ENCODE results near the gene MOB3A. TPM values are rescaled to one million over a fixed set of nuclear protein-coding genes. Genes with fewer than 3 reads are reported as not detected.

MOB3A gene
- total and polyA plus RNA-seq, 9 of the 15 experiments (the other 6 are each of a cell fraction or from before 2014, with no cell fraction given) = 1.1 to 24.1 (median 6.0) TPM

DNA sequence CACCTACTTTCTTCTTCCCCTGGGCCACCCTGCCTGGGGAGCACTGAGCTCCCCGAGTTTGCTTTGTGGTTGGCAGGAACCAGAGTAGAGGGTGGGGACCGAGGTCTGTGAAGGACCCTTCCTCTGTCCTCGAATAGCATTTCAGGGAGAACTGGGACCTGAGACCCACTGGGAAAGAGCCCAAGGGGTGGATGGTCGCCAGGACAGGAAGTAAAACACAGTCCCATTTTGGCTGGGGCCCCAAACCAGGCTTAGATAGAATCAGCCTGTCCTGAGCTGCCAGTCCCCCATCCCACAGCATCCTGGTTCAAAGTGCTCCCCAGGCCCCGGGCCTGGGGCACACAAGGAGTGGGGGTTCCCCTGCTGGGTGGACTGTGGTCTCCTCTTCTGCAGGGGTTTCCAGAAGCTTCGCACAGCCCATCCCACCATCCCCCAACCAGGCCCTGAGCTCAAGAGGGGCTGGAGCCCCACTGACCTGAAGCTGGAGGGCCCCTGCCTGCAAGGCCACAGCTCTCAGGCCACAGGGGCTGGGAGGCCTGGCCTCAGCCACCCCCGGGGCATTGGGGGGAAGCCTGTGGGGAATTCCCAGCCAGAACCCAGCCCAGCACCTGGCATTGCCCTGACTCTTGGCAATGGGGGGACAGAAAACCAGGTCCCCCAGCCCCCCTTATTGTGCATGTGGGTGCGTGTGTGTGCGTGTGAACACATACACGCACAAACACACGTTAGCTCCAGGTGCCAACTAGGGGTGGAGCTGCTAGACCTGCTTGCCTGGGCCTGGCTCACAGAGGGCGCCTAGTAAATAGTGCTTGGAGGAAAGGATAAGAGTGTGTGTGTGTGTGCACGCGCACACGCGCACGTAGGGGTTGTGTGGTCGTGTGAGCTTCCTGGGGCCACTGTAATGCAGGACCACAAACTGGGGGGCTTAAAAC is 44.1 kb downstream of the MOB3A start (continued):
- TF ChIP-seq E2F3 (CRISPR knock-in tag; IDR thresholded peaks at IDR 0.05) = no peak
- TF ChIP-seq CC2D1A (IDR thresholded peaks at IDR 0.05) = 0 out of 2 replicates have a peak, but pooled peaks have one; percentile 43
- TF ChIP-seq, protein P1, sequence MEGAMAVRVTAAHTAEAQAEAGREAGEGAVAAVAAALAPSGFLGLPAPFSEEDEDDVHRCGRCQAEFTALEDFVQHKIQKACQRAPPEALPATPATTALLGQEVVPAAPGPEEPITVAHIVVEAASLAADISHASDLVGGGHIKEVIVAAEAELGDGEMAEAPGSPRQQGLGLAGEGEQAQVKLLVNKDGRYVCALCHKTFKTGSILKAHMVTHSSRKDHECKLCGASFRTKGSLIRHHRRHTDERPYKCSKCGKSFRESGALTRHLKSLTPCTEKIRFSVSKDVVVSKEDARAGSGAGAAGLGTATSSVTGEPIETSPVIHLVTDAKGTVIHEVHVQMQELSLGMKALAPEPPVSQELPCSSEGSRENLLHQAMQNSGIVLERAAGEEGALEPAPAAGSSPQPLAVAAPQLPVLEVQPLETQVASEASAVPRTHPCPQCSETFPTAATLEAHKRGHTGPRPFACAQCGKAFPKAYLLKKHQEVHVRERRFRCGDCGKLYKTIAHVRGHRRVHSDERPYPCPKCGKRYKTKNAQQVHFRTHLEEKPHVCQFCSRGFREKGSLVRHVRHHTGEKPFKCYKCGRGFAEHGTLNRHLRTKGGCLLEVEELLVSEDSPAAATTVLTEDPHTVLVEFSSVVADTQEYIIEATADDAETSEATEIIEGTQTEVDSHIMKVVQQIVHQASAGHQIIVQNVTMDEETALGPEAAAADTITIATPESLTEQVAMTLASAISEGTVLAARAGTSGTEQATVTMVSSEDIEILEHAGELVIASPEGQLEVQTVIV (CRISPR knock-in tag; IDR thresholded peaks at IDR 0.05; ENCODE audit: borderline replicate concordance) = no peak
- TF ChIP-seq, protein P2, sequence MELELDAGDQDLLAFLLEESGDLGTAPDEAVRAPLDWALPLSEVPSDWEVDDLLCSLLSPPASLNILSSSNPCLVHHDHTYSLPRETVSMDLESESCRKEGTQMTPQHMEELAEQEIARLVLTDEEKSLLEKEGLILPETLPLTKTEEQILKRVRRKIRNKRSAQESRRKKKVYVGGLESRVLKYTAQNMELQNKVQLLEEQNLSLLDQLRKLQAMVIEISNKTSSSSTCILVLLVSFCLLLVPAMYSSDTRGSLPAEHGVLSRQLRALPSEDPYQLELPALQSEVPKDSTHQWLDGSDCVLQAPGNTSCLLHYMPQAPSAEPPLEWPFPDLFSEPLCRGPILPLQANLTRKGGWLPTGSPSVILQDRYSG (tag; conservative IDR thresholded peaks at IDR 0.05; ENCODE audit: low read depth) = 0 out of 2 replicates have a peak, but pooled peaks have one; percentile 2
- TF ChIP-seq ZNF436 (CRISPR knock-in tag; IDR thresholded peaks at IDR 0.05) = no peak
- TF ChIP-seq, protein P3, sequence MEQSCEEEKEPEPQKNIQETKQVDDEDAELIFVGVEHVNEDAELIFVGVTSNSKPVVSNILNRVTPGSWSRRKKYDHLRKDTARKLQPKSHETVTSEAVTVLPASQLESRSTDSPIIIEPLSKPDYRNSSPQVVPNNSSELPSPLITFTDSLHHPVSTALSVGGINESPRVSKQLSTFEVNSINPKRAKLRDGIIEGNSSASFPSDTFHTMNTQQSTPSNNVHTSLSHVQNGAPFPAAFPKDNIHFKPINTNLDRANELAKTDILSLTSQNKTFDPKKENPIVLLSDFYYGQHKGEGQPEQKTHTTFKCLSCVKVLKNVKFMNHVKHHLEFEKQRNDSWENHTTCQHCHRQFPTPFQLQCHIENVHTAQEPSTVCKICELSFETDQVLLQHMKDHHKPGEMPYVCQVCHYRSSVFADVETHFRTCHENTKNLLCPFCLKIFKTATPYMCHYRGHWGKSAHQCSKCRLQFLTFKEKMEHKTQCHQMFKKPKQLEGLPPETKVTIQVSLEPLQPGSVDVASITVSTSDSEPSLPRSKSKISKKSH (CRISPR knock-in tag; IDR thresholded peaks at IDR 0.05) = no peak
- 0 out of 2 replicates have a peak, but pooled peaks have one; percentile 45 for TF ChIP-seq ZNF717 (CRISPR knock-in tag; IDR thresholded peaks at IDR 0.05)
- no peak for TF ChIP-seq POLR2AphosphoS2 (IDR thresholded peaks at IDR 0.05; ENCODE audit: low read length)
- TF ChIP-seq NCOA1 (IDR thresholded peaks at IDR 0.05; ENCODE audit: low read depth) = no peak
- TF ChIP-seq MAFF (IDR thresholded peaks at IDR 0.05; ENCODE audit: low read length) = no peak
- TF ChIP-seq BCOR (IDR thresholded peaks at IDR 0.05) = 0 out of 2 replicates have a peak, but pooled peaks have one; percentile 30
- TF ChIP-seq, protein P4, sequence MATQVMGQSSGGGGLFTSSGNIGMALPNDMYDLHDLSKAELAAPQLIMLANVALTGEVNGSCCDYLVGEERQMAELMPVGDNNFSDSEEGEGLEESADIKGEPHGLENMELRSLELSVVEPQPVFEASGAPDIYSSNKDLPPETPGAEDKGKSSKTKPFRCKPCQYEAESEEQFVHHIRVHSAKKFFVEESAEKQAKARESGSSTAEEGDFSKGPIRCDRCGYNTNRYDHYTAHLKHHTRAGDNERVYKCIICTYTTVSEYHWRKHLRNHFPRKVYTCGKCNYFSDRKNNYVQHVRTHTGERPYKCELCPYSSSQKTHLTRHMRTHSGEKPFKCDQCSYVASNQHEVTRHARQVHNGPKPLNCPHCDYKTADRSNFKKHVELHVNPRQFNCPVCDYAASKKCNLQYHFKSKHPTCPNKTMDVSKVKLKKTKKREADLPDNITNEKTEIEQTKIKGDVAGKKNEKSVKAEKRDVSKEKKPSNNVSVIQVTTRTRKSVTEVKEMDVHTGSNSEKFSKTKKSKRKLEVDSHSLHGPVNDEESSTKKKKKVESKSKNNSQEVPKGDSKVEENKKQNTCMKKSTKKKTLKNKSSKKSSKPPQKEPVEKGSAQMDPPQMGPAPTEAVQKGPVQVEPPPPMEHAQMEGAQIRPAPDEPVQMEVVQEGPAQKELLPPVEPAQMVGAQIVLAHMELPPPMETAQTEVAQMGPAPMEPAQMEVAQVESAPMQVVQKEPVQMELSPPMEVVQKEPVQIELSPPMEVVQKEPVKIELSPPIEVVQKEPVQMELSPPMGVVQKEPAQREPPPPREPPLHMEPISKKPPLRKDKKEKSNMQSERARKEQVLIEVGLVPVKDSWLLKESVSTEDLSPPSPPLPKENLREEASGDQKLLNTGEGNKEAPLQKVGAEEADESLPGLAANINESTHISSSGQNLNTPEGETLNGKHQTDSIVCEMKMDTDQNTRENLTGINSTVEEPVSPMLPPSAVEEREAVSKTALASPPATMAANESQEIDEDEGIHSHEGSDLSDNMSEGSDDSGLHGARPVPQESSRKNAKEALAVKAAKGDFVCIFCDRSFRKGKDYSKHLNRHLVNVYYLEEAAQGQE (IDR thresholded peaks at IDR 0.05; ENCODE audit: borderline replicate concordance) = no peak
- TF ChIP-seq, protein P4 (CRISPR knock-in tag; IDR thresholded peaks at IDR 0.05; ENCODE audit: low read depth) = no peak
- TF ChIP-seq SREBF1 (IDR thresholded peaks at IDR 0.05; ENCODE audit: borderline replicate concordance, low read depth, low read length) = no peak
- 0 out of 2 replicates have a peak, but pooled peaks have one; percentile 37 for TF ChIP-seq ZNF57 (CRISPR knock-in tag; IDR thresholded peaks at IDR 0.05)

Measured in K562 (cell line).